ENCODE measurements around the gene CAMKK2.

Gene CAMKK2

GRCh38 chr12:121214855-121215745, 81.4 kb downstream of the CAMKK2 start:
- no peak overlapping the region for H3K27ac ChIP-seq (ENCODE audit: low read depth, low read length)
- no peak overlapping the region for H3K4me3 ChIP-seq (ENCODE audit: low read length)
- no peak for TF ChIP-seq EZH2phosphoT487 (IDR thresholded peaks at IDR 0.05; ENCODE audit: borderline replicate concordance, low read length)
- no peak for TF ChIP-seq CTCF (IDR thresholded peaks at IDR 0.05; ENCODE audit: low read depth, low read length, poor library complexity, severe bottlenecking)
- H3K4me2 ChIP-seq (ENCODE audit: low read length): no peak overlapping the region
- H3K79me2 ChIP-seq (ENCODE audit: control insufficient read depth, low read length): peaks cover 7% of the 10 kb centered on the region
- peaks cover 19% of the 10 kb centered on the region for H3K4me1 ChIP-seq (ENCODE audit: control insufficient read depth, low read length)
- H3K9me3 ChIP-seq (ENCODE audit: control insufficient read depth, insufficient read depth, low read length): no peaks in the 10 kb centered on the region
- H4K20me1 ChIP-seq (ENCODE audit: control insufficient read depth, insufficient read depth, low read depth, low read length): no peaks in the 10 kb centered on the region
- H3K36me3 ChIP-seq (ENCODE audit: control insufficient read depth, low read length): no peaks in the 10 kb centered on the region
- H3K9me2 ChIP-seq (replicated peaks; ENCODE audit: control insufficient read depth, low read length): no peaks in the 10 kb centered on the region
- no peaks in the 10 kb centered on the region for H3F3A ChIP-seq (ENCODE audit: control insufficient read depth, insufficient read depth)
- H3K27me3 ChIP-seq (ENCODE audit: control insufficient read depth, low read length): no peaks in the 10 kb centered on the region

GRCh38 chr12:121214166-121214777, 82.2 kb downstream of the CAMKK2 start:
- H3K36me3 ChIP-seq (ENCODE audit: control insufficient read depth, low read length): no peaks in the 10 kb centered on the region
- no peaks in the 10 kb centered on the region for H3K27me3 ChIP-seq (ENCODE audit: control insufficient read depth, low read length)
- H3K9me2 ChIP-seq (replicated peaks; ENCODE audit: control insufficient read depth, low read length): no peaks in the 10 kb centered on the region
- no peak overlapping the region for H3K4me3 ChIP-seq (ENCODE audit: low read length)
- peaks cover 21% of the 10 kb centered on the region for H3K4me1 ChIP-seq (ENCODE audit: control insufficient read depth, low read length)
- H3K79me2 ChIP-seq (ENCODE audit: control insufficient read depth, low read length): peaks cover 7% of the 10 kb centered on the region
- H3K9me3 ChIP-seq (ENCODE audit: control insufficient read depth, insufficient read depth, low read length): no peaks in the 10 kb centered on the region
- H3K27ac ChIP-seq (ENCODE audit: low read depth, low read length): no peak overlapping the region
- H4K20me1 ChIP-seq (ENCODE audit: control insufficient read depth, insufficient read depth, low read depth, low read length): no peaks in the 10 kb centered on the region
- H3K4me2 ChIP-seq (ENCODE audit: low read length): peak overlapping the region; percentile 6; the same call in 1 of the 2 replicates
- TF ChIP-seq CTCF (IDR thresholded peaks at IDR 0.05; ENCODE audit: low read depth, low read length, poor library complexity, severe bottlenecking): no peak
- no peak for TF ChIP-seq EZH2phosphoT487 (IDR thresholded peaks at IDR 0.05; ENCODE audit: borderline replicate concordance, low read length)
- H3F3A ChIP-seq (ENCODE audit: control insufficient read depth, insufficient read depth): no peaks in the 10 kb centered on the region

- TF ChIP-seq EZH2phosphoT487 (IDR thresholded peaks at IDR 0.05; ENCODE audit: borderline replicate concordance, low read length) (no peak), CTCF (IDR thresholded peaks at IDR 0.05; ENCODE audit: low read depth, low read length, poor library complexity, severe bottlenecking) (no peak)
- peaks cover 7% of the 10 kb centered on the region for H3K79me2 ChIP-seq (ENCODE audit: control insufficient read depth, low read length)
- no peaks in the 10 kb centered on the region for H3K9me2 ChIP-seq (replicated peaks; ENCODE audit: control insufficient read depth, low read length)
- no peaks in the 10 kb centered on the region for H3K9me3 ChIP-seq (ENCODE audit: control insufficient read depth, insufficient read depth, low read length)
- no peaks in the 10 kb centered on the region for H3K36me3 ChIP-seq (ENCODE audit: control insufficient read depth, low read length)
- H4K20me1 ChIP-seq (ENCODE audit: control insufficient read depth, insufficient read depth, low read depth, low read length): no peaks in the 10 kb centered on the region
- no peak overlapping the region for H3K4me3 ChIP-seq (ENCODE audit: low read length)
- H3K27ac ChIP-seq (ENCODE audit: low read depth, low read length): no peak overlapping the region
- 0 out of 2 replicates have a peak, but pooled peaks cover 3% of the 10 kb centered on the region for H3K27me3 ChIP-seq (ENCODE audit: control insufficient read depth, low read length)
- H3K4me1 ChIP-seq (ENCODE audit: control insufficient read depth, low read length): peaks cover 24% of the 10 kb centered on the region
- H3K4me2 ChIP-seq (ENCODE audit: low read length): no peak overlapping the region
- H3F3A ChIP-seq (ENCODE audit: control insufficient read depth, insufficient read depth): no peaks in the 10 kb centered on the region
Observed at GRCh38 chr12:121212875-121213274, 83.6 kb downstream of the CAMKK2 start.

Data from DOHH2 (cell line).